ENCODE results near the gene FDXACB1. TPM values are rescaled to one million over a fixed set of nuclear protein-coding genes. Genes with fewer than 3 reads are reported as not detected.
A peak's percentile ranks its signal among the peaks of the same experiment; 100 is the strongest.

The FDXACB1 gene
- total and polyA plus RNA-seq, 2 donors (not counting 3 experiments of a cell fraction or from before 2014, with no cell fraction given) = 1.1 to 1.4 TPM

GRCh38 chr11:111911563-111912401 lies 32.8 kb upstream of the FDXACB1 start, which contains the start of gene CRYAB:
CRYAB (minus strand) TSS chr11:111911770; CDS start chr11:111911724, 46 bp downstream.
- peak; percentile 26 for FAIRE-seq
- Histone ChIP-seq H4K20me1 (replicated peaks; ENCODE audit: control insufficient read depth, extremely low read depth, insufficient read depth, low read length) (no peaks in the 10 kb centered on the region), H3K4me1 (ENCODE audit: control insufficient read depth, extremely low read depth, insufficient read depth, low read length) (peaks cover 6% of the 10 kb centered on the region), H3K4me2 (ENCODE audit: insufficient read depth, low read length) (no peak within 1 kb of the TSS), H3K4me3 (replicated peaks in 1 of 3; ENCODE audit: insufficient read depth in 1 of 3, low read depth in 1 of 3, low read length in 3 of 3) (no peak within 1 kb of the TSS), H3K36me3 (ENCODE audit: control insufficient read depth in 2 of 2, extremely low read depth in 1 of 2, insufficient read depth in 2 of 2, low read length in 2 of 2) (no peaks in the 10 kb centered on the region), H3K27me3 (ENCODE audit: control insufficient read depth in 2 of 2, insufficient read depth in 2 of 2, low read length in 2 of 2) (peaks cover 2 to 9% of the 10 kb centered on the region in 2 experiments), H3K9me1 (replicated peaks; ENCODE audit: control insufficient read depth, extremely low read depth, insufficient read depth, low read length) (no peaks in the 10 kb centered on the region), H2AFZ (ENCODE audit: low read depth, low read length) (peak within 1 kb of the TSS; percentile 22), H3K79me2 (ENCODE audit: control insufficient read depth, insufficient read depth, low read length) (no peaks in the 10 kb centered on the region), H3K27ac (ENCODE audit: insufficient read depth, low read depth, low read length) (no peak within 1 kb of the TSS), H3K9me3 (replicated peaks; ENCODE audit: control insufficient read depth, insufficient read depth, low read length) (no peaks in the 10 kb centered on the region), H3K9ac (replicated peaks; ENCODE audit: extremely low read depth, insufficient read depth, low read length) (no peak within 1 kb of the TSS)
- DNase-seq (ENCODE audit: low read depth, low spot score) = no peak
- ChIA-PET POLR2A (no interaction called here), CTCF (interaction anchor here (0.5 to 1.4 kb wide), 3 partner anchors 30 to 70 kb away, joined by 3 to 4 read pairs (median 3); no protein-coding TSS in a partner anchor)
- no TSS peak for BruUV-seq (replicated peaks)
- intact Hi-C loops (cut with micrococcal nuclease) = no loop called here
- TF ChIP-seq MAX (IDR thresholded peaks at IDR 0.05; ENCODE audit: insufficient read depth, insufficient read length) (no peak), EZH2 (IDR thresholded peaks at IDR 0.05; ENCODE audit: borderline replicate concordance, low read depth, low read length, severe bottlenecking) (no peak), MYC (IDR thresholded peaks at IDR 0.05; ENCODE audit: low read depth, low read length) (no peak), CTCF (IDR thresholded peaks at IDR 0.05; ENCODE audit: extremely low read depth in 1 of 2, insufficient read depth in 1 of 2, low read depth in 1 of 2, low read length in 2 of 2) (no peak), JUN (IDR thresholded peaks at IDR 0.05; ENCODE audit: borderline replicate concordance, insufficient read depth, insufficient read length, low read depth) (no peak), FOS (IDR thresholded peaks at IDR 0.05; ENCODE audit: borderline replicate concordance, insufficient read depth, low read length) (no peak), POLR2A (IDR thresholded peaks at IDR 0.05; ENCODE audit: low read depth, low read length) (no peak), GATA2 (IDR thresholded peaks at IDR 0.05; ENCODE audit: insufficient read depth, insufficient read length, low read depth, low read length) (no peak), POLR2AphosphoS5 (IDR thresholded peaks at IDR 0.05; ENCODE audit: insufficient read depth, low read depth, low read length) (no peak)
- dilution Hi-C loops (cut with MboI; ENCODE audit: extremely low pct_ligation_motif_present, low sequenced_read_pairs) = no loop called here

Data from endothelial cell of umbilical vein (primary cell).